Body of pancreas (tissue), 4 donors: ENCODE results near the gene CAMTA1. TPM values are rescaled to one million over a fixed set of nuclear protein-coding genes. Genes with fewer than 3 reads are reported as not detected.

Source experiments
- ATAC-seq: fragments of 150-250 bp; one replicate; pipeline ENCODE4 v1.9.1; 2016
- DNase-seq, 4 donors: peaks; one replicate each; pipeline ENCODE4 v3.0.0-alpha.2; 2019
- H3K27ac ChIP-seq, 4 donors: fragments of 200-600 bp; sonication (generic); 1 replicate in 3 of 4; 2 replicates in 1 of 4; pipeline versions ENCODE4 v1.5.1 to v1.6.1; 2016 to 2019; ENCODE audit warnings: mild to moderate bottlenecking in 1 of 4, mixed read lengths in 1 of 4, moderate library complexity in 1 of 4
- H3K27me3 ChIP-seq, 2 donors: fragments of 200-600 bp; sonication (generic); one replicate each; pipeline ENCODE4 v1.6.0; 2016; ENCODE audit warnings: mild to moderate bottlenecking in 1 of 2
- H3K36me3 ChIP-seq, 2 donors: fragments of 200-600 bp; sonication (generic); replicated peaks in 1 of 2; 2 replicates each; pipeline ENCODE4 v1.5.1; 2016; ENCODE audit warnings: low read depth in 2 of 2; ENCODE audit not compliant: insufficient read depth in 1 of 2
- H3K4me1 ChIP-seq: fragments of 200-600 bp; sonication (generic); one replicate; pipeline ENCODE4 v1.6.0; 2016
- H3K4me3 ChIP-seq, 2 donors: fragments of 200-600 bp; sonication (generic); 1 replicate in 1 of 2; 2 replicates in 1 of 2; pipeline ENCODE4 v1.5.1; 2016 to 2019
- H3K9me3 ChIP-seq, 3 donors: fragments of 200-600 bp; sonication (generic); 1 replicate in 2 of 3; 2 replicates in 1 of 3; pipeline ENCODE4 v1.5.1; 2016
- CTCF ChIP-seq, 7 experiments: fragments of 450-650 bp in 4 of 7; fragments of 200-600 bp in 3 of 7; sonication (generic) in 3 of 7; IDR thresholded peaks; one replicate each; pipeline ENCODE4 v1.5.1; 2016 to 2019; ENCODE audit warnings: antibody characterized with exemption in 7 of 7
- POLR2A ChIP-seq, 3 donors: fragments of 450-650 bp; IDR thresholded peaks; one replicate each; pipeline ENCODE4 v1.6.1; 2016; ENCODE audit warnings: antibody characterized with exemption in 3 of 3, mild to moderate bottlenecking in 2 of 3
- WGBS, 2 donors: methylation state at CpG; one replicate each; pipeline ENCODE4 v1.1.5; 2017; 5-methylcytosine and 5-hydroxymethylcytosine counted together
- intact Hi-C: fragments of 100-400 bp; cut with DNase I; formaldehyde crosslinking; loops from one replicate; pipeline ENCODE4 v1.15.1; 2023
- total RNA-seq, 2 donors: library from RNA; depleted of rRNA; stranded (reverse); fragments of >200 nt; gene quantifications; one replicate each; pipeline ENCODE4 v1.1.0, GENCODE V29; 2016

The CAMTA1 gene
- total RNA-seq, 2 donors from 2014 or later: 36.3 to 59.7 TPM

- WGBS, 2 donors: 76% methylated on average over 18 of the region's 18 CpGs
- Histone ChIP-seq H3K4me3 (no peak overlapping the region), H3K27me3 (no peaks in the 10 kb centered on the region), H3K4me1 (peaks cover 19% of the 10 kb centered on the region), H3K9me3 (no peaks in the 10 kb centered on the region), H3K27ac (no peak overlapping the region), H3K36me3 (no peaks in the 10 kb centered on the region)
- DNase-seq (no peak), ATAC-seq (no peak)
- TF ChIP-seq POLR2A (IDR thresholded peaks at IDR 0.05) (no peak), CTCF (IDR thresholded peaks at IDR 0.05) (no peak)
- intact Hi-C loops: no loop called here
Measured at GRCh38 chr1:6923955-6924881, 139.0 kb downstream of the CAMTA1 start.

- intact Hi-C loops: no loop called here
- Histone ChIP-seq H3K27ac (no peak overlapping the region), H3K9me3 (no peaks in the 10 kb centered on the region), H3K4me1 (peaks cover 19% of the 10 kb centered on the region), H3K4me3 (no peak overlapping the region), H3K36me3 (no peaks in the 10 kb centered on the region), H3K27me3 (no peaks in the 10 kb centered on the region)
- no peak for DNase-seq
- ATAC-seq: no peak
- no peak for TF ChIP-seq CTCF (IDR thresholded peaks at IDR 0.05)
- no peak for TF ChIP-seq POLR2A (IDR thresholded peaks at IDR 0.05)
- 60 to 63% methylated on average over 4 of the region's 4 CpGs for WGBS, 2 donors
Measured at GRCh38 chr1:6924891-6925290, 139.6 kb downstream of the CAMTA1 start.

- WGBS, 2 donors: 46 to 47% methylated on average over 4 of the region's 4 CpGs
- Histone ChIP-seq H3K27me3 (no peaks in the 10 kb centered on the region), H3K9me3 (no peaks in the 10 kb centered on the region), H3K36me3 (no peaks in the 10 kb centered on the region), H3K4me3 (no peak overlapping the region), H3K4me1 (peaks cover 9% of the 10 kb centered on the region), H3K27ac (no peak overlapping the region)
- no peak for TF ChIP-seq CTCF (IDR thresholded peaks at IDR 0.05)
- no peak for TF ChIP-seq POLR2A (IDR thresholded peaks at IDR 0.05)
- intact Hi-C loops: no loop called here
- ATAC-seq (no peak), DNase-seq (no peak)
Measured at GRCh38 chr1:6927626-6928025, 142.4 kb downstream of the CAMTA1 start.

DNA sequence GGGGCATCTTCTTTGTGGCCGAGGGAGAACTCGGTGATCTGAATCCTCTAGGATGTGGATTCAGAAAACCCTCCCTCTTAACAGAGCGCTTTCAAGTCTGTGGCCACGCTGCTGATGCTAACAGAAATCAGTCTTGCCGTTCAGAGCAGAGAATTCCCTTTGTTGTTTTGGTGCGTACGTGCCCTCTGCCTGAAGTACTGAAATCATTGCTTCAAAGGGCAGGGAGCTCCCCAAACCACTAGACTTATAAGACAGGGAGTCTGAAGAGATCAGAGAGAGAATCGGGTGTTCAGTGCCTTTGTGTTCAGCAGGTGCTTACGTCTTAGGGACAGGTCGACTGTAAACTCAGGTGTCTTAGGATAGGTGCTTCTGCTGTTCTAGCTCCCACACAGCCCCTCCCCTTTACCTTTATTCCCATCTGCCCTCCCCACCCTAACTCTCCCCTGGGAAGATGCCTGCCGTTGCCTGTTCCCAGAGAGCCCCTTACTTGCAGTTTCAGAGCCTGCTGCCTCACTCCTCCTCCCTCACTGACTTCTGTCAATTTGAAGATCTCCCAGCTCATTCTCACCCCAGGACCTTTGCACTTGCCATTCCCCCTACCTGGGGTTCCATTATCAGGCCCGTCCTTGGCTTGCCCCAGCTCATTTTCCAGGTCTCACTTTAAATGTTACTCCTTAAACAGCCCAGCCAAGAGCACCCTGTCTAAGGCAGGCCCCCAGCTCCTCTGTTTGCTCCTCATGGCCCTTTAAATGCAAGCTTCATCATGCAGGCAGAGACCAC is 143.0 kb downstream of the CAMTA1 start:
- Histone ChIP-seq H3K4me3 (no peak overlapping the region), H3K27me3 (no peaks in the 10 kb centered on the region), H3K4me1 (peaks cover 4% of the 10 kb centered on the region), H3K9me3 (no peaks in the 10 kb centered on the region), H3K27ac (no peak overlapping the region), H3K36me3 (no peaks in the 10 kb centered on the region)
- DNase-seq (no peak), ATAC-seq (no peak)
- WGBS, 2 donors: 75 to 77% methylated on average over 11 to 12 of the region's 12 CpGs
- intact Hi-C loops: no loop called here
- TF ChIP-seq POLR2A (IDR thresholded peaks at IDR 0.05) (no peak), CTCF (IDR thresholded peaks at IDR 0.05) (no peak)
